LNCAP (cell line): ENCODE measurements around the gene CHST6.

Experiments used
- TF ChIP-seq, protein P1 (sequence below): fragments of 450-650 bp; IDR thresholded peaks from 2 replicates; pipeline ENCODE4 v1.5.1; 2017; ENCODE audit warnings: mild to moderate bottlenecking

The CHST6 gene

DNA sequence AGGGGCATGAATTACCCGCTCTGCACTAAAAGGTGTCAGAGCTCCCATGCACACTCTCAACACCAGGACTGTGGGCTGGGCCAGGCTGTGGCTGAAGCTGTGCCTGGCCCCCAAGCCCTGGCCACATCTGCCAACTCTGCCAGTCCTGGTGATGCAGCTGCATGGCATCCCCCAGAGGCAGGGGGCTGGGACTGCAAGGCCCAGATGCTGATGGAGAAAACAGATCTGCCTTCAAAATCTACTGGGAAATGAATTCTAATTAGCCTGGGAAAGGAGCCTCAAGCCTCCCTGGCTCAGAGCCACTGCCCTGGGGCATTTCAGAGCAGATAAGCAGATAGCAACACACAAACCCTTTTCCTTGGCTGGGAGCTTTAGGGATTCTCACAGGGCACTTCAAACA is 3.4 kb downstream of the CHST6 start:
- TF ChIP-seq, protein P1, sequence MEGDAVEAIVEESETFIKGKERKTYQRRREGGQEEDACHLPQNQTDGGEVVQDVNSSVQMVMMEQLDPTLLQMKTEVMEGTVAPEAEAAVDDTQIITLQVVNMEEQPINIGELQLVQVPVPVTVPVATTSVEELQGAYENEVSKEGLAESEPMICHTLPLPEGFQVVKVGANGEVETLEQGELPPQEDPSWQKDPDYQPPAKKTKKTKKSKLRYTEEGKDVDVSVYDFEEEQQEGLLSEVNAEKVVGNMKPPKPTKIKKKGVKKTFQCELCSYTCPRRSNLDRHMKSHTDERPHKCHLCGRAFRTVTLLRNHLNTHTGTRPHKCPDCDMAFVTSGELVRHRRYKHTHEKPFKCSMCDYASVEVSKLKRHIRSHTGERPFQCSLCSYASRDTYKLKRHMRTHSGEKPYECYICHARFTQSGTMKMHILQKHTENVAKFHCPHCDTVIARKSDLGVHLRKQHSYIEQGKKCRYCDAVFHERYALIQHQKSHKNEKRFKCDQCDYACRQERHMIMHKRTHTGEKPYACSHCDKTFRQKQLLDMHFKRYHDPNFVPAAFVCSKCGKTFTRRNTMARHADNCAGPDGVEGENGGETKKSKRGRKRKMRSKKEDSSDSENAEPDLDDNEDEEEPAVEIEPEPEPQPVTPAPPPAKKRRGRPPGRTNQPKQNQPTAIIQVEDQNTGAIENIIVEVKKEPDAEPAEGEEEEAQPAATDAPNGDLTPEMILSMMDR: peak; percentile 48

DNA sequence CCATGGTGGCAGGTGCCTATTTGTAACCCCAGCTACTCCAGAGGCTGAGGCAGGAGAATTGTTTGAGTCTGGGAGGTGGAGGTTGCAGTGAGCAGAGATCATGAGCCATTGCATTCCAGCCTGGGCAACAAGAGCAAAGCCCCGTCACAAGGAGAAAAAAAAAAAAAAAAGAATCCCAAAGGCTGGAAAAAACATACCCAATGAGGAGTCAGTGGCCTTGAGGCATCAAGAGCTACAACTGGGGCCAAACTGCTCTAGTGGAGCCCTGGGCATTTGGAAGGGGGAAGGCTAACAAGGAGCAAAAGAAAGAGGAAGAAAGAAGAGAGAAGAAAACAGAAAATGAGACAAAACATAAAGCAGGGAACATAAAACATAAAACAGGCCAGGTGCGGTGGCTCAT is 6.9 kb downstream of the CHST6 start:
- TF ChIP-seq, protein P1: no peak

DNA sequence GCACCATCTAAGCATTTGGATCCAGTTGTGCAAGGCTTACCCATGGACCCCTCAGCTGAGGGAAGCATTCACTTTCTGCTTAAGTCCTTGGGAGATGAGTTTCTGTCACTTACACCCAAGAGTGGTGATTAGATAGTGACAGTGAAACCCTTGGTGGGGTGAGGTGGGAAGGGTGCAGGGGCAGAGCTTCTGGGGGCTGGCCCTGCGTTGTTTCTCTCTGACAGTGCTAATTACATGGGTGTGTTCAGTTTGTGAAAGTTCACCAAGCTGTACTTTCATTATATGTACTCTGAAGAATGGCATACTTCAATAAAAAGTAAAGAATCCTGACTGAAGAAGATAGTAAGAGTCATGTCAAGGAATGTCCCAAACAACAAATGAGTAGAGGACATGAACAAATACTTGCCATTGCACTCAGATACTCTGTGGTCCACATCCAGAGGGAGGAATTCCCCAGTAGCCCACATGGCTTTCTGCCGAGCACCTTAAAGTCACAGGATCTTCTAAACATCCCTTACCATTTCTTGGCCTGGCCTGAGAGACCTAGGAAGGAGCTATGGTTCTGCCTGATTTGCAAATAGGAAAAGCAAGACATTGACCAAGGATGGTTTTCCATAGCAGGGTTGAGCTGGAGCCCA is 8.4 kb downstream of the CHST6 start:
- TF ChIP-seq, protein P1: no peak

DNA sequence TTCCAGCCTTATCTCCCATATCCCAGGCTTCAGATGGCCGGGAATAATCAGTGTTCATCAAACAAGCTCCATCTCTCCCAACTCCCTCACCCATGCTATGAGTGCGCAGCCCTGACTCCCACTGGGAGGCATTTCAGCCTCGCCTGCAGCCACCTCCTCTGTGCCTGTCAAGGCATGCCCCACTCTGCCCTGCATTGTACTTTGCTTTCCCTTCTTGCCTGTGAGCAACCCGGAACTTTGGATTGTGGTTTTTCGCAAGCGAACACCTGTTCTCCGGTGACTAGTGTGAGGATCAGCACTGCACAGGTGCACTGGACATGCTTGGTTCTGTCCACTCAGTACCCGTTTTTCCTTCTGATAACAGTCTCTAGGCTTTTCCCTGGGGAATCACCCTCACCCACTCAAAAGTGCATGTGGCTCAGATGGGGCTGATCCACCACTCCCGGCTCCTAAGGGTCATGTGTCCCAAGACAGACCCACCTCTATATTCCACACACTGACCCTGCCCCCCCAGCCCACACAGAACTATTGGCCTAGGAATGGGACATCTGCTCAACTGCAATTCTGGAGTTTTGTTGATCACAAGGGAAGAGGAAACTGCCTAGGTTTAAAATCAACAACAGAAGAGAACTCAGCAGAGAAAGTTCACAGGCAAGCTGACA is 9.1 kb downstream of the CHST6 start:
- TF ChIP-seq, protein P1: no peak

DNA sequence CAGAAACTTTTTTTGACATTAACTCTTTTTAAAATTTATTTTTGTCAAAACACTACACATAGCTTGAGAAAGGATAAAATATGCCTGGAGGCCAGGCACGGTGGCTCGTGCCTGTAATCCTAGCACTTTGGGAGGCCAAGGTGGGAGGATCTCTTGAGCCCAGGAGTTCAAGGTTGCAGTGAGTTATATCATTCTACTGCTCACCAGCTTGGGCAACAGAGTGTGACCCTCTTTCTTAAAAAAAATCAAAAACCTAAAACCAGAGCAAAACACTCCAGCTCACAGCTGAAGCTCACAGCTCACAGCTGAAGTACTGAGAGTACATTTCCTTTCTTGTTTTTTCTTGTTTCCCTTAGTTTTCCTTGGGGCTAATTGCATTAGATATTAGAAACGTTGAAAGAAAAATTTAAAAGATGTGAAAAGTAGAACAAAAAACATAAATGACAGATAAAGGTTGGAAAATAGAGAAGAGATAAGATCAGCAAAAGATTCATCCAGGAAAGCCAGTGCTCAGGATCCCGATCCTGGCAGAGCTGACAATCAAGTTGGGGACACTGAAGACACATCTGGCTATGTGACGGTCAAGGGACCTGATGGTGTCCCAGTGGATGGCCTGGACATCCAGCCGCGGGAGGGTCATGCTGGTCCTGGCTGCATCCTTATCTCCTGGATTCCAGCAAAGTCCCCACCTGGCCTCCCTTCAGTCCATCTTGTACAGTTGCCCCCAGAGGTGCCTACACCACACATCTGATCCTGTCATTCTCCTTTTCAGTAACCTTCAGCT is 9.8 kb downstream of the CHST6 start:
- TF ChIP-seq, protein P1: no peak

DNA sequence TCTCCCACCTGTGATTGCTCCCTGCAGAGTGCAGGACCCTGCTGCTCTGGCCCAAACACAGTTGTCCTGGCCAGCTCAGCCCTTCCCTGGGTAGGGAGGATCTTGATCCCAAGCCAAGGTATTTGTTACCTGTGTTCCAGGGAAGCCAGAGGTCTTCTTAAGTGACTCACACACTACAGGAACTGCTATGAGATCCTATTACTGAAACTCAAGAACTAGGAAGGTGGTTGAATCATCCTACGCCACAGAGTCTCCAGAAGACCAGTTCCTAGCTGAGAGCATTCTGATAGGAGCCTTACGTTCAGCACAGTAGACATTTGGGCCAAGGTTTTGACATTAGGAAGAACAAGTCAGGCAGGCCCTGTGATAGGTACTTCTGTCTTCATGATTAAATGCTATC is 12.0 kb downstream of the CHST6 start:
- TF ChIP-seq, protein P1: no peak

DNA sequence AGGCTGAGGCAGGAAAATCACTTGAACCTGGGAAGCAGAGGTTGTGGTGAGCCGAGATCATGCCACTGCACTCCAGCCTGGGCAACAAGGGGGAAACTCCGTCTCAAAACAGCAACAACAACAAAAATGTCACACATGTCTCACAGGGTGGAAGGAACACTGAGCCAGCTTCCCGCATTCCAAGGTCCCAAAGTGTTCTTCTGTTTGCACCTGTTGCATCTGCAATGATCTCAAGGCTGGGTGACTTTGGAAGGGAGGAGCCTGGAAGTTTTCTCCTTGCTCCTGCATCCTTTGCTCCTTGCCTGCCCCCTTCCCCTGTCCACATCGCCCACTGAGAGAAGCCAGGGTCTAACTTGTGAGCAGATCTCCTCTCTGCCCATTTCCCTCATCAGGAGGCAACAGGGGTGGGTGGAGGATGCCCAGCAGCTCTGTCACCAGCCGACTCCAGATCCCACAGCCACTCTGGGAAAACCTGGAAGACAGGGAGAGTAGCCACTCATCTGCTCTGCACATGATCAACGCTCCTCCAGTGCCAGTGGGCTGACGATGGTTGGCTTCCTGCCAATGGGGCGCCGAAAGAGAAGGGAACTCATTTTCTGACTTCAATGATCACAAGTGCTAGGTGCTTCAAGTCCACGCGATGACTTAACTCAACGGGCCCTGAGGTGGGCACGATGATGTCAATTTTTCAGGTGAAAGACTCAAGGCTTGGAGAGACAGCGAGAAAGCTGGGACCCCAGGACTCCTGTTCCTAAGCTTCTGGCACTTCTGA is 12.6 kb downstream of the CHST6 start:
- TF ChIP-seq, protein P1: no peak
